ENCODE data around the gene HNRNPF. TPM values are rescaled to one million over a fixed set of nuclear protein-coding genes. Genes with fewer than 3 reads are reported as not detected.

Gene HNRNPF
- total and polyA plus RNA-seq, 2 of the 8 experiments (the other 6 are each of a cell fraction or from before 2014, with no cell fraction given): 209 to 389 TPM

DNA sequence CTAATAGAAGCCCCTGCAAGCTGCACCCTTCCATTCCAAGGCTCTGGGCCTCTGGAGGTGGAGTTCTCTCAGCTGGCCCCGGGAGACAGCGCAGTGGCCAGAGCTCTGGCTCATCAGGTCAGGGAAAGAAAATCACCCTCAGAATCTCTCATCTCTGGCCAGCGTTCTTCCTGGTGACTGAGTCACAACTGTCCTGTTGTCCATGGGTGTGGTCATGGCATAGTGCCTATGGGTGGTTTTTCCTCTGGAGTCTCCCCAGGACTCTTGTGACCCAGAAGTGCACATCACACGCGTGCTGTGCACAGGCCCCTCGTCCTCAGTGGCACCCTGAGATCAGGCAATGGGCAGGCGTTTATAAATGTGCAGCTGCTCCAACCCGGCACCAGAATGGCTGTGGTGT lies 64.9 kb downstream of the HNRNPF start (continued):
- no peak for TF ChIP-seq RAD21 (IDR thresholded peaks at IDR 0.05 in 1 of 2, conservative IDR thresholded peaks at IDR 0.05 in 1 of 2; ENCODE audit: low read depth in 2 of 2, low read length in 2 of 2)
- no peak for TF ChIP-seq HDAC2 (IDR thresholded peaks at IDR 0.05; ENCODE audit: borderline replicate concordance in 1 of 2, low read depth in 2 of 2, low read length in 2 of 2)
- no peak for TF ChIP-seq EZH2 (IDR thresholded peaks at IDR 0.05; ENCODE audit: low read depth, low read length, severe bottlenecking)

Measured in H1 (cell line).